Esophagus muscularis mucosa (tissue), 4 donors: Measurements from ENCODE around the gene NELFB. TPM values are rescaled to one million over a fixed set of nuclear protein-coding genes. Genes with fewer than 3 reads are reported as not detected.

ENCODE experiments used
- DNase-seq: peaks from one replicate; pipeline ENCODE4 v3.0.0-alpha.2; 2017; ENCODE audit errors: extremely low spot score
- H3K27ac ChIP-seq, 4 donors: fragments of 200-600 bp; sonication (generic); replicated peaks in 1 of 4; 1 replicate in 3 of 4; 2 replicates in 1 of 4; pipeline ENCODE4 v1.5.1; 2016 to 2019; ENCODE audit warnings: mild to moderate bottlenecking in 1 of 4
- H3K27me3 ChIP-seq, 4 donors: fragments of 200-600 bp; sonication (generic); one replicate each; pipeline versions ENCODE4 v1.5.1 to v1.6.0; 2016 to 2019
- H3K36me3 ChIP-seq, 4 donors: fragments of 200-600 bp; sonication (generic); one replicate each; pipeline ENCODE4 v1.5.1; 2016 to 2019
- H3K4me1 ChIP-seq, 4 donors: fragments of 200-600 bp; sonication (generic); one replicate each; pipeline ENCODE4 v1.5.1; 2016 to 2019
- H3K4me3 ChIP-seq, 4 donors: fragments of 200-600 bp; sonication (generic); 1 replicate in 2 of 4; 2 replicates in 2 of 4; pipeline ENCODE4 v1.5.1; 2016 to 2019; ENCODE audit warnings: mild to moderate bottlenecking in 4 of 4, moderate library complexity in 1 of 4
- H3K9me3 ChIP-seq, 4 donors: fragments of 200-600 bp; sonication (generic); 1 replicate in 3 of 4; 2 replicates in 1 of 4; pipeline ENCODE4 v1.5.1; 2016 to 2019
- CTCF ChIP-seq, 3 experiments: fragments of 200-600 bp in 2 of 3; fragments of 450-650 bp in 1 of 3; sonication (generic) in 2 of 3; IDR thresholded peaks; one replicate each; pipeline ENCODE4 v1.5.1; 2017 to 2019; ENCODE audit warnings: antibody characterized with exemption in 3 of 3, mild to moderate bottlenecking in 2 of 3, moderate library complexity in 1 of 3
- EP300 ChIP-seq: sonication (generic); formaldehyde crosslinking; IDR thresholded peaks from one replicate; pipeline ENCODE4 v1.6.1; 2017; ENCODE audit warnings: antibody characterized with exemption
- POLR2A ChIP-seq: fragments of 450-650 bp; IDR thresholded peaks from one replicate; pipeline ENCODE4 v1.6.1; 2017; ENCODE audit warnings: antibody characterized with exemption, moderate library complexity, mild to moderate bottlenecking, low read depth
- POLR2AphosphoS5 ChIP-seq, 2 donors: sonication (generic); formaldehyde crosslinking; IDR thresholded peaks; one replicate each; pipeline ENCODE4 v1.6.1; 2017; ENCODE audit warnings: antibody characterized with exemption in 2 of 2
- WGBS: methylation state at CpG from one replicate; pipeline ENCODE4 v1.1.5; 2018; 5-methylcytosine and 5-hydroxymethylcytosine counted together
- intact Hi-C: fragments of 100-400 bp; cut with DNase I; formaldehyde crosslinking; loops from one replicate; pipeline ENCODE4 v1.15.1; 2023
- total RNA-seq, 4 donors: library from RNA; depleted of rRNA; stranded (reverse); fragments of >200 nt; gene quantifications; one replicate each; pipeline versions ENCODE4 v1.1.0 to v1.2.1, GENCODE V29; 2016

NELFB gene
- total RNA-seq, 4 donors from 2014 or later, result 26.6 to 73.2 (median 48.8) TPM

GRCh38 chr9:137253717-137254623 is 1.2 kb upstream of the NELFB start:
- H3K4me1 ChIP-seq, result peaks cover 25 to 35% (median 29%) of the 10 kb centered on the region in 4 donors
- intact Hi-C loops, result no loop called here
- peak overlapping the region; percentile 81 to 100 (median 94) for H3K4me3 ChIP-seq
- peaks cover 0 to 30% (median 24%) of the 10 kb centered on the region in 4 donors for H3K36me3 ChIP-seq
- no peaks in the 10 kb centered on the region for H3K27me3 ChIP-seq
- DNase-seq, result no peak
- WGBS, result 45% methylated on average over 9 of the region's 21 CpGs
- H3K27ac ChIP-seq, result peak overlapping the region; percentile 77 to 84 (median 82)
- TF ChIP-seq POLR2AphosphoS5 (IDR thresholded peaks at IDR 0.05) (no peak), EP300 (no peak), POLR2A (no peak)
- no peaks in the 10 kb centered on the region for H3K9me3 ChIP-seq

GRCh38 chr9:137255448-137256114 is 454 bp downstream of the NELFB start:
- TF ChIP-seq POLR2A (no peak), POLR2AphosphoS5 (IDR thresholded peaks at IDR 0.05) (no peak), EP300 (no peak), CTCF (IDR thresholded peaks at IDR 0.05) (no peak)
- Histone ChIP-seq H3K4me1 (peaks cover 25 to 33% (median 27%) of the 10 kb centered on the region in 4 donors), H3K4me3 (peak overlapping the region; percentile 81 to 100 (median 94)), H3K27me3 (no peaks in the 10 kb centered on the region), H3K36me3 (peaks cover 0 to 38% (median 30%) of the 10 kb centered on the region in 4 donors), H3K27ac (peak overlapping the region; percentile 77 to 84 (median 82)), H3K9me3 (no peaks in the 10 kb centered on the region)
- no CpG with 5 or more reads among the region's 51 CpGs for WGBS
- intact Hi-C loops, result no loop called here
- DNase-seq, result no peak

GRCh38 chr9:137256362-137256761 is 1.2 kb downstream of the NELFB start:
- intact Hi-C loops, result no loop called here
- H3K36me3 ChIP-seq, result peaks cover 0 to 41% (median 32%) of the 10 kb centered on the region in 4 donors
- no peak for DNase-seq
- no peak overlapping the region for H3K27ac ChIP-seq
- peak overlapping the region; percentile 81 to 100 (median 94) for H3K4me3 ChIP-seq
- TF ChIP-seq POLR2A, result no peak
- TF ChIP-seq POLR2AphosphoS5 (IDR thresholded peaks at IDR 0.05), result no peak
- TF ChIP-seq EP300, result no peak
- TF ChIP-seq CTCF (IDR thresholded peaks at IDR 0.05), result no peak
- no peaks in the 10 kb centered on the region for H3K27me3 ChIP-seq
- WGBS, result 81% methylated on average over 13 of the region's 15 CpGs
- peaks cover 24 to 33% (median 25%) of the 10 kb centered on the region in 4 donors for H3K4me1 ChIP-seq
- no peaks in the 10 kb centered on the region for H3K9me3 ChIP-seq

GRCh38 chr9:137256856-137257255 is 1.7 kb downstream of the NELFB start:
- intact Hi-C loops, result no loop called here
- Histone ChIP-seq H3K9me3 (no peaks in the 10 kb centered on the region), H3K27ac (no peak overlapping the region), H3K4me3 (peak overlapping the region in 3 of 4 donors; percentile 81 to 100 (median 87)), H3K4me1 (peaks cover 24 to 36% (median 27%) of the 10 kb centered on the region in 4 donors), H3K27me3 (no peaks in the 10 kb centered on the region), H3K36me3 (peaks cover 0 to 41% (median 32%) of the 10 kb centered on the region in 4 donors)
- 94% methylated on average over 15 of the region's 15 CpGs for WGBS
- TF ChIP-seq POLR2A (no peak), EP300 (no peak), POLR2AphosphoS5 (IDR thresholded peaks at IDR 0.05) (no peak), CTCF (IDR thresholded peaks at IDR 0.05) (no peak)
- no peak for DNase-seq
